ENCODE data around the gene SP2. TPM values are rescaled to one million over a fixed set of nuclear protein-coding genes. Genes with fewer than 3 reads are reported as not detected.
"Not testable (repeated sequence)": the region's sequence is repeated elsewhere in the genome, so short reads cannot be mapped to it uniquely, and the experiment has no call there.

SP2 gene
- total RNA-seq, 2 donors from 2014 or later, result 15.2 to 15.8 TPM

- H3K36me3 ChIP-seq, result peaks cover 0 to under 1% of the 10 kb centered on the region in 2 donors
- no peaks in the 10 kb centered on the region for H3K4me1 ChIP-seq (replicated peaks)
- 40% methylated on average over 2 of the region's 2 CpGs for WGBS
- no peak overlapping the region for H3K4me3 ChIP-seq
- intact Hi-C loops (cut with DNase I), result no loop called here
- H3K27ac ChIP-seq, result no peak overlapping the region
- no peaks in the 10 kb centered on the region for H3K9me3 ChIP-seq
- no peaks in the 10 kb centered on the region for H3K27me3 ChIP-seq (replicated peaks; ENCODE audit: insufficient read depth)
- TF ChIP-seq POLR2AphosphoS5 (IDR thresholded peaks at IDR 0.05) (no peak), POLR2A (IDR thresholded peaks at IDR 0.05) (no peak), CTCF (IDR thresholded peaks at IDR 0.05) (no peak)
- no peak for DNase-seq (ENCODE audit: low spot score)
These were observed 22.0 kb downstream of the SP2 start for GRCh38 chr17:47918006-47918405.

- TF ChIP-seq POLR2A (IDR thresholded peaks at IDR 0.05) (no peak), POLR2AphosphoS5 (IDR thresholded peaks at IDR 0.05) (no peak), CTCF (IDR thresholded peaks at IDR 0.05) (no peak)
- WGBS, result 95% methylated on average over 2 of the region's 2 CpGs
- Histone ChIP-seq H3K4me3 (no peak overlapping the region), H3K27ac (no peak overlapping the region), H3K9me3 (no peaks in the 10 kb centered on the region), H3K27me3 (replicated peaks; ENCODE audit: insufficient read depth) (no peaks in the 10 kb centered on the region), H3K4me1 (replicated peaks) (no peaks in the 10 kb centered on the region), H3K36me3 (peaks cover 0 to 6% of the 10 kb centered on the region in 2 donors)
- intact Hi-C loops (cut with DNase I), result no loop called here
- DNase-seq (ENCODE audit: low spot score), result no peak
These were observed 23.0 kb downstream of the SP2 start for GRCh38 chr17:47918991-47919390.

GRCh38 chr17:47919889-47920288 lies 23.9 kb downstream of the SP2 start:
- DNase-seq (ENCODE audit: low spot score); H3K27me3 ChIP-seq (replicated peaks; ENCODE audit: insufficient read depth); H3K4me3 ChIP-seq; intact Hi-C loops (cut with DNase I); H3K4me1 ChIP-seq (replicated peaks); H3K27ac ChIP-seq; H3K9me3 ChIP-seq: not testable (repeated sequence)
- WGBS, result 95% methylated on average over 14 of the region's 14 CpGs
- peaks cover 0 to 10% of the 10 kb centered on the region in 2 donors for H3K36me3 ChIP-seq

- intact Hi-C loops (cut with DNase I), result no loop called here
- Histone ChIP-seq H3K4me1 (replicated peaks) (peaks cover 10% of the 10 kb centered on the region), H3K9me3 (no peaks in the 10 kb centered on the region), H3K36me3 (peaks cover 0 to 17% of the 10 kb centered on the region in 2 donors), H3K4me3 (no peak overlapping the region), H3K27ac (no peak overlapping the region), H3K27me3 (replicated peaks; ENCODE audit: insufficient read depth) (no peaks in the 10 kb centered on the region)
- no peak for TF ChIP-seq CTCF (IDR thresholded peaks at IDR 0.05)
- no peak for TF ChIP-seq POLR2AphosphoS5 (IDR thresholded peaks at IDR 0.05)
- TF ChIP-seq POLR2A (IDR thresholded peaks at IDR 0.05), result no peak
- 92% methylated on average over 23 of the region's 23 CpGs for WGBS
- no peak for DNase-seq (ENCODE audit: low spot score)
These were observed 29.0 kb downstream of the SP2 start for GRCh38 chr17:47924785-47925677.

GRCh38 chr17:47925678-47925988 lies 29.6 kb downstream of the SP2 start:
- 83% methylated on average over 3 of the region's 3 CpGs for WGBS
- H3K27ac ChIP-seq, result no peak overlapping the region
- intact Hi-C loops (cut with DNase I), result no loop called here
- H3K27me3 ChIP-seq (replicated peaks; ENCODE audit: insufficient read depth), result no peaks in the 10 kb centered on the region
- H3K9me3 ChIP-seq, result no peaks in the 10 kb centered on the region
- H3K4me3 ChIP-seq, result no peak overlapping the region
- TF ChIP-seq POLR2A (IDR thresholded peaks at IDR 0.05) (no peak), POLR2AphosphoS5 (IDR thresholded peaks at IDR 0.05) (no peak), CTCF (IDR thresholded peaks at IDR 0.05) (no peak)
- DNase-seq (ENCODE audit: low spot score), result no peak
- peaks cover 11% of the 10 kb centered on the region for H3K4me1 ChIP-seq (replicated peaks)
- peaks cover 0 to 17% of the 10 kb centered on the region in 2 donors for H3K36me3 ChIP-seq

Measured in prostate gland (tissue), 2 donors.